GM21360 (cell line): ENCODE data around the gene ALOX5AP.

Experiments used
- ATAC-seq: cut with Tn5 transposase; IDR thresholded peaks from one replicate; pipeline ENCODE4 v1.9.1; 2021; ENCODE audit warnings: mild to moderate bottlenecking, moderate library complexity; ENCODE audit not compliant: unreplicated experiment

ALOX5AP gene

DNA sequence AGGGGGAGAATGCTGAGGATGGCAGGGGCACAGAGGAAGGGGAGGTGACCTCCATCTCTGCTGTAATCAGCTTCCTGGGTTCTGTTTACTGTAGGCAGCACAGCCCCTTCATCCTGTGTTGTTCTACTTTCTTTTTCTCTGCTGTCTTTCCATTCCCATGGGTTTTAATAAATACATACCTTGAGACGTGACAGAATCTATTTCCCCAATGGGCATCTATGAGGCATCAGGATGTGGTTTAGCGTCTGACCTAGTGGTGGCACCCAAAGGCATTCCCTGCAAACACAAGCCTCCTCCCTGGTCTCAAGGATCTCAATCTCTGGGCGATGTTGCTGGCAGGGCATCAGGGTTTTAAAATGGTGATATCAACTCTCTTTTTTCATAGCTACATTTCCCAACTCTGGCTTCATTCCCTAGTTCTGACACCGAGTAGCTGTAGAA, 60.8 kb downstream of the ALOX5AP start:
- no peak for ATAC-seq

DNA sequence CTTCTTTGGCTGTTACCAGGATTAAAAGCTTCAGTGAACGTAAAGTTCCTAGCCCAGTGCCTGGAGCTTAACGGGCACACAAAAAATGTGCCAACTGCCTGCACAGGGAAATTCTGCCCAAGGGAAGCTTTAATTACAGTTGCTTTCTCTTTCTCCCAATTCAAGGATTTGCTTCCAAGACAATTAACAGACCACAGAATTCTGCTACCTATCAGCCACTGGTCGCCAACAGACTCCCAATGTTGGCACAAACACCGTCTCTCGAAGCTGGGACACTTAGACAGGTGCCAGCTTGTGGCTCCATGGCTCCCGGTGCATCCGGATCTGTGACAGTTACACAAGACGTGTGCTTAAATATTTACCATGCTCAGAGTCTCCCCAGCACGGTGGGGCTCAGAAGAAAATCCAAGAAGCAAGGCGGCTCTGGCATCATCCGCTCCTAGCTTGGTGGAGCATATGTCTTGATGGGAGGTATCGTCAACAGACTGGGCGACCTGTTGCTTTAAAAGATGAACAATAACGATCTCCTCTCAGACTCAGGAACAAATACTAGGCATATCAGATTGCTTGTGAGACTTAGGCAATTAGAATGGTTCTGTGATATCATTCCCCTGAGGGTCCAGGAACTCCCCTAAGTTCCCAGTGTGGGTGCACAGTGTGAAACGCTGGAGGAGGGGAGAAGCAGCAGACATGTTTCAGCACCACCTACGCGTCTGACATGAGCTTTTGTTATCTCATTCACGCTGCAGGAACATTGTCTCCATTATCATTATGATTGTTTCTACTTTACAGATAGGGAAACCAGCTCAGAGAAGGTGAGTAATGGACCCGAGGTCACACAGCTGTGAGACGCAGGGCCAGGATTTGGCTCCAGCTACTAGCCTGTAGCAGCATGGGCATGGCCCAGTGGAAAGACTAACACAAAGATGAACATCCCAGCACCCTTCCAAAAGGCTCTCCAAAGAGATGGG, 61.6 kb downstream of the ALOX5AP start:
- peak; percentile 53 for ATAC-seq

DNA sequence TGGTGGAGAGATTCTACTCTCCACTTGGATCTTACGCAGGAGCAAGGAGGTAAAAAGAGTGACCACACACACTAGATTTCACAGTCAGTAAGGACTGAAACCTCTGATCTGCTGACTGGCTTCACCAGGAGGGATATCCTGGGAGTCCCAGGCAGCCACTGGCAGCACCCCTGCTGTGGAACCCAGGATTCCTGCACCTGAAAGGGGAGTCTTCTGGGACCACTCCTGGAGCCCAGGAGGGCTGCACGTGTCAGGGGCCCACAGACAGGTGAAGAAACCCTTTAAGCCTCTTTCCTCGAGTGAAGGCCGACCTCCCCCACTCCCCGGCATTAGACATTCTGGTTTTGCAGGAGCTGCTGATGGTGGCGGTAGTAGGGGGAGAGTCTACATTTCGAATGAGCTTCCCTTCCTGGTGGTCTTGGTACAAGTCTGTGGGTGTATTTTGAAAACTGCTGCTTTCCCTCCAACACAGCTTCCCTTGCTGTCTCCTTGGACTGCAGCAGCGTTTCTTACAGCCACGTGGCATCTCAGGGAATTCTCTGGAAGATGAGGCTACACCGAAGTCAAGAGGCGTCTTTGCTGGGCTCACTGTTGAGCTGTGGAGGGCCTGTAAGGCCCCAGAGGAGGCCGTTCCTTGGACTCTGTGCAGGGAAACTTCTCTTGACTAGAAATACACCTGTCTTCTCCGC, 62.6 kb downstream of the ALOX5AP start:
- no peak for ATAC-seq

DNA sequence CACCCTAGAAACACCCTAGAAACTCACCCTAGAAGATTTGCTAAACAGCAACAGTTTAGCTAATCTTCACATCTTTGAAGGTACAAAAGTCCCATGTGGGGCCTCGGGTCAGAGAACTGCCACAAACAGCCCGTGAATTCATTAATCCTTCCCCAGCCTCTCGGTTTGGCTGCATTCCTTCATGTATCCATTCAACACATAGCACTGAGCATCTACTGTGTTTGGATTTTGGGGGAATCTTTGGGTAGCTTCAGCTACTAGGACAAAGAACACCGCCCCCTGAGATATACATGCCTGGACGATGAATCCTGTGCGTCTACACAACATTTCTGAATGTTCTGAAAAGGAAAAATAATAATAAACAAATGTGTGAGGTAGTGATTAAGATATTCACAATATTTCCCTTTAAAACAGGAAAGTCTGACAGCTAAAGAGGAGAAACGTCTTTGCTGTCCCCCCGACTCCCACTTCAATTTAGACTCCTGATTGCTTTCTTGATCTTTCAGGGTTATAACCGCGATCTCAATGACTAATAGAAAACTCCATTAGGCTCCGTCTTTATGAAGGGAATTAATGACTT, 63.5 kb downstream of the ALOX5AP start:
- no peak for ATAC-seq

DNA sequence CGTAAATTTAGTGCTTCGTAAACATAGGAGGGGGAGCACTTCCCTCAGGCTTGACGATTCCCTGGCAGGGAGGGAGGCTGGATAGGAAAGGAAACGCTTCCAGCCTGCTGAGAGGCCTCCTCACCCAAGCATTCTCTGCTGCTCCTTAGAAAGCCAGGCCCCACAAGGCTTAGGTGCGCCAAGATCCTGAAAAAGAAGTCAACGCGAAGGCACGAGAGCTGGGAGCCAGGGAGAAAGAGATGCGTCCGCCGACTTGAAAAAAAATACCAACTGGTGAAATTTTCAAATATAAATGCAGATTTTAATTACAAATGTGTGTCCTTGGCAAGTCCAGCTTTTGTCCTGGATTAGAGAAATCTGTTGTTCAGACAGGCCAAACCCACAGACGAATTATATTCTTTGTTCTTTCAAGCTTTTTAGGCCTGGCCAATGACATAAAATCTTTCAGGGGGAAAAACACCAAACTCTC, 64.0 kb downstream of the ALOX5AP start:
- no peak for ATAC-seq

DNA sequence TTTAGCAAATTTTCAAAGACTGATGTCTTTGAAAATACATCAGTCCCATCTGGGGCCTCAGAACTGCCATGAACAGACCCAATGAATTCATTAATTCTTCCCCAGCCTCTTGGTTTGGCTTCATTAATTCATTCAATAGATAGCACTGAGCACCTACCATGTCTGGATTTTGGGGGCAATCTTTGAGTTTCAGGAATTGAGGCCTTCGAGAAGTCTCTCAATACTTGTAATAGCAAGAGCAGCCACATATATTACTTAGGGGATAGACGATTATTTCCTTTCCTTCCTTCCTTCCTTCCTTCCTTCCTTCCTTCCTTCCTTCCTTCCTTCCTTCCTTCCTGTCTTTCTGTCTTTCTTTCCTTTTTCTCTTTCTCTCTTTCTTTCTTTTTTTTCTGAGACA, 64.8 kb downstream of the ALOX5AP start:
- ATAC-seq: no peak

DNA sequence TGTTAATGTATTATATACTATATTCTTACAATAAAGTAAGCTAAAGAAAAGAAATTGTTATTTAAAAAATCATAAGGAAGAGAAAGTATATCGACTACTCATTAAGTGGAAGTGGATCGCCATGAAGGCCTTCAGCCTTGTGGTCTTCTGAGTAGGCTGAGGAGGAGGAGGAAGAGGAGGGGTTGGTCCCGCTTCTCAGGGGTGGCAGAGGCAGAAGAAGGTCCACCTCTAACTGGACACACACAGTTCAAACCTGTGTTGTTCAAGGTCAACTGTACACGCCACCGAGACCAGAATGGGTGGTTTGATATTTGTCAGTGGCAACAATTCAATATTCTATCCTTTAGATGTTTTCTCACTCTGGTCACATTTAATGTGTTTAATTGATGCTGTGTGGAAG, 67.2 kb downstream of the ALOX5AP start:
- no peak for ATAC-seq

DNA sequence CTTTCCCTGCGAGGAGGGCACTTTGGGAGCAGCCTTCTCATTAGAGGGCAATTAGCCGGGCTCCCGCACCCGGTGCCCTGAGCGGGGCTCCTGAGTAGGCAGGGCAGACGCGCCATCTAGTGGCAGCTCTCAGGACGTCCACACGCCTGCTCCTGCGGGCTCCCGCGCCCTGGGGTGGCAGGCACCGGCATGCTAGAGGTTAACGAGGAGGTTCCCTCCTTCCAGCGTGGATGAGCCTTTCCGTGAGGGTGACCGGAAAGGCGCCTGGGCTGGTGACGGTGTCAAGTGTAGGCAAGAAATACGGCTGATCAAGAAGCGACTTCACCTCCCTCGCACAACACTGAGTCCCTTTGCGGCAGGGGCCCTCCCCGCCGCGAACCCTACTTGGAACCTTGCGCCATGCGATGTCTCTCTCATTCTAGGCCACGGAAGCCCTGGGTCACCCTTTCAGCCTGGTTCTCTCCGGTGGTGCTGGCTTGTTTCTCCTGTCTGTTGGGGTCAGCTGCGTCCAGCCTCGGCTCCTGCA, 67.7 kb downstream of the ALOX5AP start:
- ATAC-seq: peak; percentile 85

DNA sequence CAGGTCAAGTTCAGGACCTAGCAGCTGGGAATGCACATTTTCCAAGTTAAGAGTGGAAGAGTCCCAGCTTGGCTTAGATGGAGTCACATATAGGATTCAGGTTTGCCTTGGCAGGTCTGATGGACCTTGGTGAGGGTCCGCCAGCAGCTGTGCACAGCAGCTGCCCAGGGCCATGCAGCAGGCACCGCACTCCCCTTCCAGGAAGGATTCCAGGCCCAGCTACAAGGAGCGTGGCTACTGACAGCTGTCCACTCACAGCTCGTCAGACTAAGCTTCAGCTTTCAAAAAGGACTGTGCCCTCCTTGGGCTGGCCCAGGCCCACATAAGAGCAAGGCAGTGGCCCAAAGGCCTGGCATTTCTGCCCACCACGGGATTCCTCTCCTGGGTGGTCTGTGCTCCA, 68.4 kb downstream of the ALOX5AP start:
- ATAC-seq: no peak

DNA sequence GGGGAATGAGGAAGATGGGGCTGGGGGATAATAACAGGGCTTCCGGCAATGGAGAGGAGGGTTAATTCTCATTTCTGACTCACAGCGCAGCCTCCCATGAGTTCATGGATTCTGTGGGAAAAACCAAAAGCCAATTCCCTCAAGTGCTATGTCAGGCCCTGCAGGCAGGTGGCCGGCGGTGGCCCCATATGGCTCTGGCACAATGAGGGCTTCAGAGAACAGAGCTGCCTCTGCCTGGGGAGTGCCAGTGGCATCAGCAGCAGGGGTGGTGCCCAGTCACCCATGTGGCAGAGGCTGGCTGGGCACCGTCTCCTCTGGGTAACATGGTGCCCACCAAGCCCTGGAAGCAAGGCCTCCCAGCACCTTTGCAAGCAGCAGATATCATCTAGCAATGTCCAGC, 69.1 kb downstream of the ALOX5AP start:
- ATAC-seq: no peak

DNA sequence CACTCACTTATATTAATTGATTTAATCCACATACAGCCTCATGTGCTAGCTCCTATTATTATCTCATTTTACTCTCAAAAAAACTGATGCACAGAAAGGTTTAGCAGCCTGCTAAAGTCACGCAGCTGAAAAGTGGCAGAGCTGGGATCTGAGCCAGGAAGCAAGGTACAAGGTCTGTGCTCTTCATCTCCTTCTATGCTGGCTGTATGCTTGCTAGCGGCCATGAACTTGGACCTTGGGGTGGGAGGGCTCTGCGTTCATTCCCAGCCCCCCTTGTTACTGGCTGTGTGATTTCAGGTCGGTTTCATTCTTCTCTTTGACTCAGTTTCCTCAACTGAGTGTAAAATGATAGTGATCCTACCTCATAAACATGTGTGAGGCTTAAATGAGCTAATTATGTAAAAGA, 69.8 kb downstream of the ALOX5AP start:
- ATAC-seq: no peak

DNA sequence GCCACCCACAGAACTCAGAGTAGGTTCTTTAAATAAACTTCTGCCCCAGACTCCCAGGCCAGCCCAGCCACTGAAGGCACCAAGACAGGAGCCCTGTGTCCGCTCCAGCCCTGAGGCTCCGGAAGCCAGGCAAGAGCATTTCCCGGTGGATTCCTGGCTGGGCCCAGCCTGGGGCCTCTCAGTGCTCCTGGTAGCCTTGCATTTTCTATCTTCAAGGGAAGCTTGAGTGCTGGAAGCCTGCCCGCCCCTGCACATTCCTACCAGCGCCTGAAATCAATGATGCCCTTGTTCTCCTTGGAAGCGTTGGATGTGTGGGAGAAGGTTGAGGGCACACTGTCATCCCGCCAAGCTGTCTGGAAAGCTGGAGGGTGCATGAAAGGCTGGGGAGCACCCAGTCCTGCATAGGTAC, 70.3 kb downstream of the ALOX5AP start:
- ATAC-seq: no peak

DNA sequence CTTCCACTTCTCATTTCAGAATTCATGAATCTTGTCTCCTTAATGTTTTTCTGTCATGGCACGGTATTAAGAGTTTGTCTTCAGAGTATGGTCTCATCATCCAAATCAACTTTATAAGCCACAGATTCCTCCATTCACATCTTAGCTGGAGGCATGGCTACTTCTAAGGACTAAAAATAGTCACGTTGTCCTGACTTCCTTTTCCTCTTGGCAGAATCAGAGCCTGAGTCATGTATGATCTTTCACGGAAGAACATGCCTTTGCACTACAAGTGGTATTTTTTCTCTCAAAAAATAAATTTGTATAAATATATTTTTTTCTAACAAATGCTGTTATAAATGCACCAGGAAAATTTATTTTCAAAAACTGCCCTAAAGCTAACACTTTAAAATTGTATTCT, 71.4 kb downstream of the ALOX5AP start:
- no peak for ATAC-seq

DNA sequence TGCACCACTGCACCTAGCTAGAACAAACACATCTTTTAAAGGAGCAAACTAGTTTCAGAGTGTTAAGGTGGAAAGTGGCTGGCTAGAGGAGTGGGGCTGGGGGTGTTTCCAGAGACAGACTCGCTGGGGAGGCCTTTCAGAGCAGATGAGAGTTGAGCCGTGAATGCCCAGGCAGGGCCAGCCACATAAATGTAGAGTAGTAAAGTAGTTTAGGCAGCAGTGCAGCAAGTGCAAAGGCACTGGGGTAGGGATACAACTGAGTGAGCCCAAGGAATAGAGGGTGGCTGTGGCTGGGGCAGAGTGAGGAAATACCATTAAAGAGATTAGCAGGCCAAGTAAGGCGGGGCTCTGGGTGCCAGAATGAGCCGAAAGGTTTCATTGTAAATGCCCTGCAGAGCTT, 72.0 kb downstream of the ALOX5AP start:
- no peak for ATAC-seq

DNA sequence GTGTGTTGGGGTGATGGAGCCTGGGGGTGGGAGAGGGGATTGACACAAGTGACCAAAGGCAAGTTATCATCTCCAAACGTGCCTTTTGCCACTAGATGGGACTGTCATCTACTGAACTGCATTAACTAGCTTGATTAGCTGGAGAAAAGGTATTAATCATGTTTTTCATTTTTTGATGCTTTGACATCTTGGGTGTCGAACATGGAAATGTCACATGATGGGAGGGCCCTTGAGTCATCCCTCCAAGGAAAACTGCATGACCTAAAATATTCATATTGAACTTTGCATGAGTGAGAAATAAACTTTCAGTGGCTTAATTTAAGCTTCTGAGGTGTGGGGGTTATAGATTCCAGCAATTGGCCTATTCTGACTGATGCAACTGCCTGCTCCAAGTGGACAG, 73.3 kb downstream of the ALOX5AP start:
- no peak for ATAC-seq

DNA sequence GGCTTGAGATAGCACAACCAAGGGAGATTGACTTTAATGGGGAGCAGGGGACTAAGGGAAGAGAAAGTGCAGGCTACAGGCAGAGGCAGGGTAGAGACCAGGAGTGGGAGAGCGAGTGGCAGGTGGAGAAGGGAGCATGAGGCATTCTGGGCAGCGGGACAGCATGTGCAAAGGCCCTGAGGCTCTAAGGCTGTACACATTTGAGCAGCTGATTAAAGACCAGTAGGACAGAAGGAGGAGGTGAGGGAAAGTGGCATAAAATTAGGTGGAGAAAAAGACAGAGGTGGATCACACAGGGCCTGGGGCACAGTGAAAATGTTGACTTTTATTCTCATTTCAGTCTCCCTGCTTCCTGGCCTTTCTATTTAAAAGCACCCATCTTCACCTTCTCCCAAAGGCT, 74.4 kb downstream of the ALOX5AP start:
- no peak for ATAC-seq

DNA sequence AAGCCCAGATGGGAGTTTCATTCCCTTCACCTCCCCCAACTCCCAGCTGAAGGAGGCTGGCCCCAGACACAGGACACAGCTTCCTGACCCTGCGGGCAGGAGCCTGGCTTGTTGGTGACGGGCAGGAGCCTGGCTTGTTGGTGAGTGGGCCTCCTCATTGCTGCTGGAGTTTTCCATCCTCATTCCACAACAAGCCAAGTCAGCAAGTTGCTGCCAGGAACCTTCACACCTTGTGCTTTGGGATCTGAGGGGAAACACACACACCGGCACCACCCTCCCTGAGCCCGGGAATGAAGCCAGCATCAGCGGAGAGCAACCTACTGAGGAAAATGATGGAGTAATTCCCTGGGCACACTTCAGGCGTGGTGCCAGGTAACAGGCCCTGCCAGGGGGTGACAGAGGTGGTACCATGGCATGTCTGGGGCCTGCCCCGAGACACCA, 74.9 kb downstream of the ALOX5AP start:
- ATAC-seq: no peak

DNA sequence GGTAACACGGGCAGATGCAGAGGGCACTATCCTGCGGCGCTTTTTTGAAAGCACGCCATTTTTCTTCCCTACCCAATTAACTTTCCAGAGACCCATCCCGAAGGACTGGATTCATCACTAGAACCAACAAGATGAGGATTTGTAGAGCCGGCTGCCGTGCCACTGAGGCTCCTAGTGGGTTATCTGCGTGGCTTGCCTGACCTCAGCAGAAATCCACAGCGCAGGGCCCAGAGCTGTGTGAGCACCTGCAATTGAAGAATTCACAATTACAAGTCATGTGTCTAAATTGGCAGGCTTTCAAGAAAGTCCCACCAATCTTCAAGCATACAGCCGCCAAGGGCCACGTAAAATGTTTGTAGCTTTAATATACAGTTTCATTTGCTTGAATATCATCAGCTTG, 75.5 kb downstream of the ALOX5AP start:
- no peak for ATAC-seq
